M059J (cell line): Measurements from ENCODE around the gene IYD. TPM values are rescaled to one million over a fixed set of nuclear protein-coding genes. Genes with fewer than 3 reads are reported as not detected.
"Not testable (repeated sequence)": the region's sequence is repeated elsewhere in the genome, so short reads cannot be mapped to it uniquely, and the experiment has no call there.

Experiments
- DNase-seq: peaks from one replicate; pipeline ENCODE4 v3.0.0-alpha.2; 2012; ENCODE audit warnings: low read depth
- total RNA-seq: library from RNA; depleted of rRNA; stranded (reverse); fragments of >200 nt; shearing (Covaris generic); gene quantifications from 2 replicates; pipeline ENCODE4 v1.2.3, GENCODE V29; 2014

IYD gene
- total RNA-seq, 1 experiment from 2014 or later: not detected

- DNase-seq: peak; percentile 36
Observed at GRCh38 chr6:150352321-150353296, 16.2 kb upstream of the IYD start.

- no peak for DNase-seq
Observed at GRCh38 chr6:150353445-150353844, 15.4 kb upstream of the IYD start.

- DNase-seq: no peak
Observed at GRCh38 chr6:150354754-150355571, 13.8 kb upstream of the IYD start.

- DNase-seq: no peak
Observed at GRCh38 chr6:150355932-150356331, 12.9 kb upstream of the IYD start.

GRCh38 chr6:150361876-150362275 lies 6.9 kb upstream of the IYD start:
- no peak for DNase-seq

- DNase-seq: no peak
Observed at GRCh38 chr6:150363733-150364132, 5.1 kb upstream of the IYD start.

- DNase-seq: no peak
Observed at GRCh38 chr6:150366118-150366778, 2.6 kb upstream of the IYD start.

GRCh38 chr6:150369408-150369807 lies 596 bp downstream of the IYD start:
- no peak for DNase-seq

- DNase-seq: no peak
Observed at GRCh38 chr6:150370112-150370511, 1.3 kb downstream of the IYD start.

- no peak for DNase-seq
Observed at GRCh38 chr6:150371356-150371755, 2.5 kb downstream of the IYD start.

- no peak for DNase-seq
Observed at GRCh38 chr6:150372051-150372450, 3.2 kb downstream of the IYD start.

- no peak for DNase-seq
Observed at GRCh38 chr6:150373260-150373701, 4.5 kb downstream of the IYD start.

- not testable (repeated sequence) for DNase-seq
Observed at GRCh38 chr6:150374346-150374745, 5.5 kb downstream of the IYD start.

GRCh38 chr6:150377211-150377781 lies 8.5 kb downstream of the IYD start:
- DNase-seq: no peak

GRCh38 chr6:150380256-150380655 lies 11.4 kb downstream of the IYD start:
- DNase-seq: no peak

- DNase-seq: no peak
Observed at GRCh38 chr6:150382171-150382570, 13.4 kb downstream of the IYD start.

- no peak for DNase-seq
Observed at GRCh38 chr6:150391414-150391813, 22.6 kb downstream of the IYD start.

GRCh38 chr6:150391890-150392289 lies 23.1 kb downstream of the IYD start:
- no peak for DNase-seq

- no peak for DNase-seq
Observed at GRCh38 chr6:150392452-150393220, 23.8 kb downstream of the IYD start.

GRCh38 chr6:150394053-150394898 lies 25.5 kb downstream of the IYD start:
- DNase-seq: no peak
